Measurements from ENCODE around the gene GLDC. TPM values are rescaled to one million over a fixed set of nuclear protein-coding genes. Genes with fewer than 3 reads are reported as not detected.
"Not testable (repeated sequence)": the region's sequence is repeated elsewhere in the genome, so short reads cannot be mapped to it uniquely, and the experiment has no call there.

Gene GLDC
- total RNA-seq, 2 donors from 2014 or later = 0.32 to 0.52 TPM

DNA sequence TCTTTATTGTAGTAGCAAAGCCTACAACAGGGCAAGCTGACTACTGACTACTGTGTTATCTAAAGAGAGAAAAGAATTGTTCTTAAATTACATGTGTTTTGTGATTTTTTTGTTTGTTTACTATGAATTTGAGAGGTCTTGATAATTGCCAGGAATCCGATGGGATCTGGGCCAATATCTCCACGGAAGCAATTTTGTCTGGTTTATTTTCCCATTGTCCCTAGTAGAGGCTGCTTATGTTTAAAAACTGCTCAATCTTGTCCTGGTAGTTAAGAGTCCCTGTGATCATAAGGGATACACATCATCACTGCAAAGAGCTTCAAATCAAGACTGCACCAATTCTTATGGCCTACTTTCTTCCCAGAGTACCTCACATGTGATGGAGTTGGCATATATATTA, 94.4 kb downstream of the GLDC start:
- DNase-seq (ENCODE audit: low spot score) = no peak
- intact Hi-C loops (cut with DNase I) = no loop called here

DNA sequence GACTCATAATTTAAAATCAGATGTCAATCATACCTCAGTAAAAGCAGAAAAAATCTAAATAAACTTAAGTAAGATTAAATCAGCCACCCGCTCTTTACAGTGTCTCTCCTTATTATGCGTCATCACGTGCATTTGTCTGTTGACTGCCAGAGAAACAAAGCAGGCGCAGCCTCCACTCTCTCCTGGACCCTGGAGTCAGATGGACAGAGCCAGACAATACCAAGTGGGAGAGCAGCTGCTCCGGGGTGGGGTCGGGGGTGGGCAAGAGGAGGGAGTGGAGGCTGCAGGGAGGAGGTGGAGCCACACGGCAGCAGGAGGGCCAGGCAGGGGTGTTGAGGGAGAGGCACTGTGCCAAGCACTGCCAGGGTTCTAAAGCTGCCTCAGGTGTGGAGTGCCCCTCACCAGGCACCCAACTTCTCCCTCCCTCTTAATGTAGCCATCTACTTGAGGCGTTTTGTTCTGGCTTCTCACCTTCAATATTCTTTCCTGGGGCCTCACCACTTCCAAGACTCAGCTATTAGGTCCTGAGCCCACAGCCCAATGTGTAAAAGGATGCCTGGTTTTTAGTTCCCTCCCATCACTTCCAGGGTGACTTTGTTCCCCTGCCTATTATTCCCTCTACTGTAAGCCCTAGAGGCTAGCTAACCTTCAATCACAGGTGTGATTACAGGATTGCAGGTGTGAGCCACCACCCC, 96.3 kb downstream of the GLDC start:
- no peak for DNase-seq (ENCODE audit: low spot score)
- intact Hi-C loops (cut with DNase I) = loop anchor here in 1 of 2 donors (1.0 kb wide), 1 partner anchor 10 kb away; no protein-coding TSS in a partner anchor

DNA sequence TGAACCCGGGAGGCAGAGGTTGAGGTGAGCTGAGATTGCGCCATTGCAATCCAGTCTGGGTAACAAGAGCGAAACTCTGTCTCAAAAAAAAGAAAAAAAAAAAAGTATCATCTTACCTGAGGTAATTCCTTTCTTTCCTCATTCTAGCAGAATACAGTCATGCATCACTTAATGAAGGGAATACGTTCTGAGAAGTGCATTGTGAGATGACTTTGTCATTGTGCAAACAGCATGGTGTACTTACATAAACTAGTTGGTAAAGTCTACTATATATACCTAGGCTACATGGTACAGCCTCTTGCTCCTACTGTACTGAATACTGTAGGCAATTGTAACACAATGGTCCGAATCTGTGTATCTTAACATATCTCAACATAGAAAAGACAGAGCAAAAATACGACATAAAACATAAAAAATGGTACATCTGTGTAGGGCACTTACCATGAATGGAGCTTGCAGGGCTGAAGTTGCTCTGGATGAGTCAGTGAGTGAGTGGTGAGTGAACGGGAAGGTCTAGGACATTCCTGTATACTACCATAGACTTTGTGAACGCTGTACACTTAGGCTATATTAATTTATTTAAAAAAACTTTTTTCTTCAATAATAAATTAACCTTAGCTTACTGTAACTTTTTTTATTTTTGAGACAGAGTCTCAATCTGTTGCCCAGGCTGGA, 100.4 kb downstream of the GLDC start:
- no peak for DNase-seq (ENCODE audit: low spot score)
- intact Hi-C loops (cut with DNase I) = no loop called here

DNA sequence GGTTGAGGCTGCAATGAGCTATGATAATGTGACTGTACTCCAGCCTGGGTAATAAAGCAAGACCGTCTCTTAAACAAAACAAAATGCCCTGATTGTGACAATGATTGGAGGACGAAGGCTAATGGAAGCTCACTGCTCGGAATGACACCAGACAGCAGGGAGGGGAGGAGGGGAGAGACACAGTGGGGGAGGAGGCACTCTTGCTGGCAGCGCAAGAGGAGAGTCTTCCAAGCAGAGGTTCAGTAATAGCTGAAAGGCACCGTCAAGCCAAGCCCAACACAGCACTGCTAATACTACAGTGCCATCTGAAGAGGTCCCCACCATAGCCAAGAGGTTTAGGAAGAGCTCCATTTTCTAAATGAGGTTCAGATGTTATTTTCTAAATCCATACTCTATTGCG, 102.3 kb downstream of the GLDC start:
- intact Hi-C loops (cut with DNase I) = loop anchor here in 1 of 2 donors (5.0 kb wide), 1 partner anchor 606 kb away; no protein-coding TSS in a partner anchor

DNA sequence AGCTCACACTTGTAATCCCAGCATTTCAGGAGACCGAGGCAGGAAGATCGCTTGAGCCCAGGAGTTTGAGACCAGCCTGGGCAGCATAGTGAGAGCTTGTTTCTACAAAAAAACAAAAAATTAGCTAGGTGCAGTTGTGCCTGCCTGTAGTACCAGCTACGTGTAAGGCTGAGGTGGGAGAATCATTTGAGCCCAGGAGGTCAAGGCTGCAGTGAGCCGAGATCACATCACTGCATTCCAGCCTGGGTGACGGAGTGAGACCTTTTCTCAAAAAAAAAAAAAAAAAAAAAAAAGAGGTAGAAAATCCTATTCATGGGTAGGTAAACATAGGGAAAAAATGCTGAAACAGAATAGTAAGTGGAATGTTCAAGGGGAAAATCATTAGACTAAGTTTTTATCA, 102.9 kb downstream of the GLDC start:
- DNase-seq (ENCODE audit: low spot score) = not testable (repeated sequence)
- intact Hi-C loops (cut with DNase I) = loop anchor here in 1 of 2 donors (5.0 kb wide), 1 partner anchor 605 kb away; no protein-coding TSS in a partner anchor

More for the DNA sequence above, 102.3 kb downstream of the GLDC start:
- no peak for DNase-seq (ENCODE audit: low spot score)

DNA sequence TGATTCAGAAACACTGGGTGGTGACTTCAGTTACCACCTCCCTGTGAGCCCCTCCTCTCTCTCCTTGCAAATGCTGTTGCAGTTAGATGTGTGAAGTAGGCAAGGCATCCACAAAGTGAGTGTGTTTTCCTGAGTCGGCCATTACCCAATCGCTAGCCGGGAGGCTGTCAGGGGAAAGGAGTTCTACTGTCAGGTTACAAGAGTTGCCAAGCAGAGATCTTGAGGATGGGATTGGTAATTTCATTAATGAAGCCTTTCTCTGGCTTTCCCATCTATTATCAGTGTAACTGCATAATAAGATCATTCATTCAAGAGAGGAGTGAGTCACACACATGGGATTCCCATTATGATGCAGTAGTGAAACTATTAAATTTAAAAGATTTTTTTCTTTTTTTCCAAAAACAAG, 106.9 kb downstream of the GLDC start:
- DNase-seq (ENCODE audit: low spot score) = no peak
- intact Hi-C loops (cut with DNase I) = no loop called here

DNA sequence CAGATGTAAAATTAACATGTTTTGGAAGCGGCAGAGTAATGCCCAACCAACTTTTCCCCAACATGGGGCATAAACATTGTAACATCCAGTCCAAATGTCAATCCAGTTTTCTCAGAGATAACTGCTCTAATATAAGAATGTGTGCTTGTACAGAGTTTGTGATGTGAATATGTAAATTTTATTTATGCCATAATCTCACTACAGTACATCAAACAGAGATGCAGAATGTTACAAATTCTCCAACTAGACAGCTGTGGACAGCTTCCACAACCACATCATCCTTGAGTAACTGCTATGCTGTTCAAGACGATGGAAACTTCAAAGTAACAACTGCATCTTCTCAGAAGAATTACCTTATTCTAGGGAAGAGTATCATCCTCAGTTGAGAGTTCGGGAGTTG, 109.9 kb downstream of the GLDC start:
- DNase-seq (ENCODE audit: low spot score) = no peak
- intact Hi-C loops (cut with DNase I) = no loop called here

DNA sequence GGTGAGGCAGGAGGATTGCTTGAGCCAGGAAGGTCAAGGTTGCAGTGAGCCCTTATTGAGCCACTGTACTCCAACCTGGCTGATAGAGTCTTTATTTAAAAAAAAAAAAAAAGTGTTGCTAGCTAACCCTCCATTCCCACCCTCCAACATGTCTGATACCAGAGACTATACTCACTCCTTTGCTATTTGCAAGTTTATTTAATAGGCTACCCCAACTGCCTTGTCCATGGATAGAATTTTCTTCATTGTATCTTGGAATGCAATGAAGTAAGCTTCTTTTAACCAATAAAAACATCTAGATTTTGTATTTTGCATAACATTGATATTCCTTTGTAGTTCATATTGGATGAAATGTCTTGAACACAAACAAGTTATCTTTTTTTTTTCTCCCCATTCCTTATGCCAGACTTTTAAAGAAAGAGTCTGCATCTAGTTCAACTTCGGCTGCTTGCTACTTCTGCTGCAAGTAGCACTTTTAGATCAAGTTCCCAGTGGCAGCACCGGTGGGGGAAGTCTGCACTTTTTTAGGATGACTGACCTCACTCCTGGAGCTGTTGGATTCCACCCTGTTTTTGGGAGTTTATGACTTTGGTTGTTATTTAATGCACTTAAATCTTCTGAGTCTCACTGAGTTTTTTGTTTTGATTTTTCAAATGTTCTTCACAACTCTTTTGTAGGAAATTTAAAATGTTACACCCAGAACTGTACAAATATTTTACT, 120.0 kb downstream of the GLDC start:
- no peak for DNase-seq (ENCODE audit: low spot score)
- intact Hi-C loops (cut with DNase I) = no loop called here

DNA sequence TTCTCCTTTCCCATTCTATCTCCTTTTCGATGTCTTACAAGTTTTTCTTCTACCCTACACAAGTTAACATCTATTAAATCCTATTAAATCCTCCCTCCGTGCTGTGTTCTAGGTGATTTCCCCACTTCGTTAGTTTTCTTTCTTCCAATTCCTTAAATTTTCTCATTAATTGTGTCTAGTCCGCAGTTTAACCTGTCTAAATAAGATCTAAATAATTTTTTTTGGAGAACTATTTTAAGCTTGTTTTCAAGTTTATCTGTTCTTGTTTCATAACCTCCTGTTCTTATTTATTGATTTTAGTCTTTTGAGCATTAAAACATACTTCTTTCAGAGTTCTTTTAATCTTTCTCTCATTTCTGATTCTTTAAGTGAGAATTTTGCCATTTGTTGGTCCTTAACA, 123.3 kb downstream of the GLDC start:
- no peak for DNase-seq (ENCODE audit: low spot score)
- intact Hi-C loops (cut with DNase I) = no loop called here

DNA sequence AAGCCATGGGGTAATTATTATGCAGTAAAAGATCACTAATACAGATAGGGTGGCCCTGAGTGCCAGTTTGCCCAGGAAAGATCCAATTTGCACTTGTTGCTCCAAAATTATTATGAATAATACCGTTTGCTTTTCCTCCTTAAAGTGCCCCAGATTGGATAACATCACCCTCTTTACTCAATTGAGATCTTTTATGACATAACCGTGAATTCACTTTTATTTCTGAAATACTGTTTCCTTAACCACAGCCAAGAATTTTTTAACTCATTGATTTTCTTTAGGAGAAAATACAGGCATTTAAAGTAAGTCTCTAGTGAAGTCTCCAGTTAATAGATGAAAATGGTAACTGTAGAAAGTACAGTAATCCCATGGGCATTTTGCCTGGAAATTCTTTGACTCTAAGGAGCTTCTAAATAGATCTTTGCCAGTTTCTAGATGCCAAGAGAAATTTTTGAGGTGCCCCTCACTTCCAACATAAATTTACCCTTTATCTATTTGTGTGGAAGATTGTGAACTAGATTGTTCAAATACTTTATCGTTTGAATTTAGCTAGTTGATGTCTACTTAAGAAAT, 133.4 kb downstream of the GLDC start:
- intact Hi-C loops (cut with DNase I) = loop anchor here in 1 of 2 donors (5.0 kb wide), 1 partner anchor 60 kb away; no protein-coding TSS in a partner anchor
- DNase-seq (ENCODE audit: low spot score) = no peak

DNA sequence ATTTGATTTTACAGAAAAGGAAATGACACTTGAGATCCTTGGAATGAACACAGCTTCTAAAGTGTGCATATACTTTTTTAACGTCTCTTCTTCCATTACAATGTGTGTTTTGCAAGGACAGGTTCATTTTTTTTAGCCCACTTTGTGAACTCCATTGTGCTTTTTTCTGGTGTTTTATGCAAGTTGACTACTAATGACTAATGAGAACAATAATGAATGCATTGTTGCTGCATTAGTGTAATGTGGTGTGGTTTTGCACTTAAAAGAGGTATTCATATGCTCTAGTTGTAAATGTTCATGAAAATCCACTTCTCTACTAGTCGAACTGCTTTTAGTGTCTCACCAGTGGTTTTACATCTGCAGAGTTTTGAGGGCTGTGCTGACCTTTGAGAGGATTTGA, 139.0 kb downstream of the GLDC start:
- intact Hi-C loops (cut with DNase I) = no loop called here
- no peak for DNase-seq (ENCODE audit: low spot score)

DNA sequence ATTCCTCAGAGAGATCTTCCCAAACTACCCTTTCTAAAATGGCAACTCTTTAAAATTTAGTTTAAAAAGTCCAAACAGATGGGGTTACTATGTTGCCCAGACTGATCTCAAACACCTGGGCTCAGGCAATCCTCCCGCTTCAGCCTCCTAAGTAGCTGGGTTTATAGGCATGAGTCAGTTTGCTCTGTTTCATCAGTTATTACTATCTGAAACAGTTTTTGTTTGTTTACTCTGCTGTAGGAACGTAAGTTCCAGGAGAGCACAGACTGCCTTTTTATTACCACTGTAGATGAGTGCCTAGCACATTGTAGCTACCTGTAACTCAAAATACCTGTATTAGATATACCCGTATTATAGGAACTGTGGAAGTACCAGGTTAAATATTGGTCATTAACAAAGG, 143.1 kb downstream of the GLDC start:
- intact Hi-C loops (cut with DNase I) = loop anchor here in 1 of 2 donors (5.0 kb wide), 1 partner anchor 665 kb away; no protein-coding TSS in a partner anchor
- no peak for DNase-seq (ENCODE audit: low spot score)

DNA sequence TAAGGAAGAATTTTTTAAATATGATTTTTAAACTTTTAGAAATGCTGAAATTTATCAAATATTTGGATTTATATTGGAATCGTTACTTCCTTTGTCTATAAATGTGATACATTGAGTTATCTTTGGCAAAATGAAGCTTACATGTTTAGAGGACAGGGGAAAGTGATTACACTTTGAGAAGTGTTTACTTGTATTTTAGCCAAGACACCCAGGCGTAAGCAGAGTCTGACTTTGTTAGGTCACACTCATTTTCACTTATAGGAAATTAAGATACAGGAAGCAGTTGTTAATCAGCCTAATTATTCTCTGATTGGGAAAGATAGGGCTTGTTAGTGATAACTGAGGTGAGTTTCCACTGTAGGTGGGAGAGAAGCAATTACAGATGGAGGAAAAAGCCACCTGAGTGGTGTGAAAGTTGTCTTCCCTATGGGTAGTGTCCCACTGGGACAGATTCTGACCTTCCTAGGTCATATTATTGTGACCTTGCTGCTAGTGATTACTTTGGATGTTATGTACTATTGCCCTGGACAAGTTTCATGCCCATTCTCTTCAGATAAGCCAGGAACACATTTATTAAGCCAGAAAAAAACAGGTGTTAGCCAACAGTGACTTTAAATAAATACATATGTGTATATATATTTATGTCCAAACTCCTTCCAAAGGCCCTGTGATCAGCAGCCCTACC, 143.9 kb downstream of the GLDC start:
- intact Hi-C loops (cut with DNase I) = loop anchor here in 1 of 2 donors (5.0 kb wide), 1 partner anchor 666 kb away; no protein-coding TSS in a partner anchor
- no peak for DNase-seq (ENCODE audit: low spot score)

DNA sequence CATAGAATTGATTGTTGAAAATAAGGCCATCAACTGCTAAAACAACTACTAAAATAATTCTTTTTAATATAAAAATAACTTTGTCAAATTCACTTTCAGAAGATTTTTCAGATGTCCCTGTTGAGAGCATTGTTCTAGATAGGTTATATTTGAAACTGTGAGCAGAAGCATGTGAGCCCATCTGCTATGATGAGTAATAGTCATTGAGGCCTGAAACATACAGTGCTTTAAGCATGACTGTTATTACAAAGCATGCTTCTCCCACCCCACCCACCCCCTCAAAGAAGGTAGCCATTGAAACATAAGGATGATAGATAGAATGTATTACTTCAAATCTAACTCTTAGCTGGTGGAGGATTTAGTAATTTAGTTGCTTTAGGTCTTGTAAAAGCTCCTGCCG, 146.5 kb downstream of the GLDC start:
- intact Hi-C loops (cut with DNase I) = no loop called here
- DNase-seq (ENCODE audit: low spot score) = no peak

DNA sequence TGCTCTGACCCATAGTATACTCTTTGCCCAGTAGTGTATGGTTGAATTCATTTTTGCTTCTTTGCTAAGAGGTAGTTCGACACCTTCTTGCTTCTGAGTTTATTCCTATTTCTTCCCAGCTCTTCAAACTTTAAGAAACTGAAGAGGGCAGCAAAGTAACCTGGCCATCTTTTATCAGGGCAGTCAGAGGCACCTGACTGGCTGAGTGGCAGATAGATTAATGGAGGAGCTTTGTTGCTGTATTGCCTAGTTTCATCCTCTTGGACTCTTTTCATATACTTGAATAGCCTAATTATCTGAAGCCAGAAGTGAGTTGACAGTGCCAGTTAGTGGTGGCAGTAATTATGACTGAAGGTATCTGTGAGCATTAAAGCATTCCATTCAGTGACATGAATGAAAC, 150.1 kb downstream of the GLDC start:
- intact Hi-C loops (cut with DNase I) = no loop called here
- no peak for DNase-seq (ENCODE audit: low spot score)

DNA sequence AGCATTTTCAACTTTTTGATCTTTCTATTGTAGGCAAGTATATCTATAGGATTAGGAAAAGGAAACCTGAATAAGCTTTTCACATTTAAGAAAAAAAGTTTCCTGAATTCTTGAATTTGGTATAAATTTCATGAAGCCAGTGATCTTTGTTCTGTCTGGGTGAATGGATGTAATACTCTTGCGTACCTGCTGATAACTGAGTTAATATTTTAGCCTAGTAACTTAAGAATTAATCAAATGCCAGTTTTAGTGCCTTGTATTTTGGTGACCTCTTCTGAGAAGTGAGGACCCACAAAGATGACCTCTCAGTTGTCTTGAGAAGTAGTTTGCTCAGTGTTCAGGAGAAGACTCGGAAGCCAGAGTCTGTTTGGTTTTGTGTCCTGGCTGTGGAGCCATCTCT, 154.7 kb downstream of the GLDC start:
- no peak for DNase-seq (ENCODE audit: low spot score)
- intact Hi-C loops (cut with DNase I) = no loop called here

DNA sequence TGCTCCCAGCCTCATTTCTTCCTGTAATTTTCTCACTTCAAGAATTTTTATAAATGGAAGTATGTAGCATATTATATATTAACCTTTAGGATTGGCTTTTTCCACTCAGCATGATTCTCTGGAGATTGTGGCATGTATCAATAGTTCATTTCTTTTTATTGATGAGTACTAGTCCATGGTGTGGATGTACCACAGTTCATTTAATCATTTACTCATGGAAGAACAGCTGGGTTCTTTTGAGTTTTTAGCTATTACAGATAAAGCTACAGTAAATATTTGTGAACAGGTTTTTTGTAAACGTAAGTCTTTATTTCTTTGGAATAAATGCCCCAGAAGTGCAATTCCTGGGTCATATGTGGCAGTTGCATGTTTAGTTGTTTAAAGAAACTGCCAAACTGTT, 156.4 kb downstream of the GLDC start:
- intact Hi-C loops (cut with DNase I) = no loop called here

DNA sequence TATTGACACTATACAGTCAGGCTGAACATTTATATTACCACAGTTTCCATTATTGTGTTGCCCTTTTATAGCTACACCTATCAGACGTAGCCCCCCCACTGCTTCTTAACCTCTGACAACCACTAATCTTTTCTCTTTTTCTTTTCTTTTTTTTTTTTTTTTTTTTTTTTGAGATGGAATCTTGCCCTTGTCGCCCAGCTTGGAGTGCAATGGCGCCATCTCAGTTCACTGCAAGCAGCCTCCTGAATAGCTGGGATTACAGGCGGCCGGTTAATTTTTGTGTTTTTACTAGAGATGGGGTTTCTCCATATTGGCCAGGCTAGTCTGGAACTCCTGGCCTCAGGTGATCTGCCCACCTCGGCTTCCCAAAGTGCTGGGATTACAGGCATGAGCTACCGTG, 157.1 kb downstream of the GLDC start:
- intact Hi-C loops (cut with DNase I) = no loop called here

More for the DNA sequence above, 156.4 kb downstream of the GLDC start:
- no peak for DNase-seq (ENCODE audit: low spot score)

DNA sequence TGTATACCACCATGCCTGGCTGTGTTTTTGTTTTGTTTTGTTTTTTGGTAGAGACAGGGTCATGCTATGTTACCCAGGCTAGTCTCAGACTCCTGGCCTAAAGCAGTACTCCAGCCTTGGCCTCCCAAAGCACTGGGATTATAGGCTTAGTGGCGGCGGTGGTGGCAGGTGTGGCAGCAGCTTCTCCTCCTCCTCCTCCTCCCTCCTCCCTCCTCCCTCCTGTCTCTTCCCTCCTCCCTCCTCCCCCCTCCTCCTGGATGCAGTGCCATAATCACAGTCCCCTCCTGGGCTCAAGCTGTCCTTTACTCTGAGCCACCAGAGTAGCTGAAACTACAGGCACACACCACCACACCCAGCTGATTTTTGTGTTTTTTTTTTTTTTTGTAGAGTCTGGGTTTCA, 161.3 kb downstream of the GLDC start:
- intact Hi-C loops (cut with DNase I) = no loop called here
- no peak for DNase-seq (ENCODE audit: low spot score)

More for the DNA sequence above, 157.1 kb downstream of the GLDC start:
- no peak for DNase-seq (ENCODE audit: low spot score)

Data from posterior vena cava (tissue), 2 donors.